Measurements from ENCODE around the gene PVALEF.
A peak's percentile ranks its signal among the peaks of the same experiment; 100 is the strongest.

PVALEF gene

DNA sequence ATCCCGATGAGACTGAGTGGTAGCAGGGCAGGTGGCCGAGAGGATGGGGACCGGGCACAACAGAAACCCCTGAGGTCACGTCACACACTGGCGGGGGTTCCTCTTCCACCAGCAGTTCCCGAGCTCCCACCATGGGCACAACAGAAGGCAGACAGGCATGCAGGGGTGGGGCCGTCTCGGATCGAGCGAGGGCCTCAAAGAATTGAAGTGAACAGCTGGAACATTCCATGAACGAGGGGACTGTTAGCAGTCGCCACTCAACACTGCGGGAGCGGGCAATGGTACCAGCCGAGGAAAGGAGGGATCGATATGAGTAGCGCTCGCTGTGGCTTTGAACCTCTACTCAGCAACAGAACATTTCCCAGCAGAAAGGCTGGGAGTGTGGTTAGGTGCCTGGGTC lies 52.2 kb downstream of the PVALEF start:
- no peak overlapping the region for H3K27ac ChIP-seq
- TF ChIP-seq, protein P1, sequence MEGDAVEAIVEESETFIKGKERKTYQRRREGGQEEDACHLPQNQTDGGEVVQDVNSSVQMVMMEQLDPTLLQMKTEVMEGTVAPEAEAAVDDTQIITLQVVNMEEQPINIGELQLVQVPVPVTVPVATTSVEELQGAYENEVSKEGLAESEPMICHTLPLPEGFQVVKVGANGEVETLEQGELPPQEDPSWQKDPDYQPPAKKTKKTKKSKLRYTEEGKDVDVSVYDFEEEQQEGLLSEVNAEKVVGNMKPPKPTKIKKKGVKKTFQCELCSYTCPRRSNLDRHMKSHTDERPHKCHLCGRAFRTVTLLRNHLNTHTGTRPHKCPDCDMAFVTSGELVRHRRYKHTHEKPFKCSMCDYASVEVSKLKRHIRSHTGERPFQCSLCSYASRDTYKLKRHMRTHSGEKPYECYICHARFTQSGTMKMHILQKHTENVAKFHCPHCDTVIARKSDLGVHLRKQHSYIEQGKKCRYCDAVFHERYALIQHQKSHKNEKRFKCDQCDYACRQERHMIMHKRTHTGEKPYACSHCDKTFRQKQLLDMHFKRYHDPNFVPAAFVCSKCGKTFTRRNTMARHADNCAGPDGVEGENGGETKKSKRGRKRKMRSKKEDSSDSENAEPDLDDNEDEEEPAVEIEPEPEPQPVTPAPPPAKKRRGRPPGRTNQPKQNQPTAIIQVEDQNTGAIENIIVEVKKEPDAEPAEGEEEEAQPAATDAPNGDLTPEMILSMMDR (IDR thresholded peaks at IDR 0.05), result no peak
- TF ChIP-seq ZFX (IDR thresholded peaks at IDR 0.05; ENCODE audit: borderline replicate concordance), result no peak

DNA sequence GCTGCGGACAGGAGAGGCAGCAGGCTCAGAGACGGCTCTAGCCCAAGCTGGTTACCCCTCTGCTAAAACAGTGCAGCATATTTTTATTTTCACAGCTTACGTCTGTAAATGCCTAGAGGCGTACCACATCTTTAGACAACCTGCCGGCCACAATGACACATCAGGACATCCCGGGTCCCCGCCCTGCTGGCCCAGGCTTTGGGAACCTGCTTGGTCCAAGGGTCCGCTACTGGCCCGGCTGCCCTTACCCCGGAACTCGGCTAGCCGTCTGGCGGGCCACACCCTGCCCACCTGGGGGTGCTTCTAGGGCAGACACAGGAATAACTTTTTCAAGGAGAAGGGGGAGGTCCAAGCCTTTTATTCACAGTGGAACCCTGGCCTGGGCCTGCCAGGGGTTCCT lies 53.2 kb downstream of the PVALEF start:
- no peak overlapping the region for H3K27ac ChIP-seq
- no peak for TF ChIP-seq ZFX (IDR thresholded peaks at IDR 0.05; ENCODE audit: borderline replicate concordance)
- TF ChIP-seq, protein P1 (IDR thresholded peaks at IDR 0.05), result no peak

GRCh38 chr17:81218991-81219390 lies 53.7 kb downstream of the PVALEF start:
- H3K27ac ChIP-seq, result no peak overlapping the region
- no peak for TF ChIP-seq ZFX (IDR thresholded peaks at IDR 0.05; ENCODE audit: borderline replicate concordance)
- TF ChIP-seq, protein P1 (IDR thresholded peaks at IDR 0.05), result no peak

DNA sequence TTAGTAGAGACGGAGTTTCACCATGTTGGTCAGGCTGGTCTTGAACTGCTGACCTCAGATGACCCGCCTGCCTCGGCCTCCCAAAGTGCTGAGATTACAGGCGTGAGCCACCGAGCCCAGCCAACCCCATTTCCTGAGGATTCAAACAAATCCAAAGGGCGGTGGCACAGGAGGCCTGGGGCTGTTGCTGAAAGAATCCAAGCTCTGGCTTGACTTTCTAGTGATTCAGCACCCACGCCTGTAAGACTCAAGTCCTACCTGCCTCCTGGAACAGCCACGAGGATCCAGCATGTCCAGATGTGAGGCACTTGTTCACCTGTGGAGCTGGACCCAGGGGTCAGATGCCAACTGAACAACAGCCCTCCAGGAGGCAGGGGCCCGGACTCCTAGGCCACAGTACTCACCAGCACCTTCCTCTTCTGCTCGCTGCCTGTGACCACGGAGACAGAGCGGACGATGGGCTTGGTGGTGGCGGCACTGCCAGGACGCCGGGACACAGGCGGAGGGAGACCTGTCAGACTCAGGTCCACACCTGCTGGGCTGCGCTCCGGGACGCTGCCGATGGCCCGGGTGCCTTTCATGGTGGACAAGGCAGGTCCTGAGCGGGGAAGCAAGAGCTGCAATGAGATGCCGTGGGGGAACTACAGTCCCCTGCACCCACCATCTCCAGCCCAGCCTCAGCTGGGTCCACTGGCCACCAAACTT lies 54.3 kb downstream of the PVALEF start:
- no peak for TF ChIP-seq ZFX (IDR thresholded peaks at IDR 0.05; ENCODE audit: borderline replicate concordance)
- TF ChIP-seq, protein P1 (IDR thresholded peaks at IDR 0.05), result no peak
- no peak overlapping the region for H3K27ac ChIP-seq

- TF ChIP-seq ZFX (IDR thresholded peaks at IDR 0.05; ENCODE audit: borderline replicate concordance), result no peak
- TF ChIP-seq, protein P1 (IDR thresholded peaks at IDR 0.05), result no peak
- H3K27ac ChIP-seq, result no peak overlapping the region
These were observed 56.1 kb downstream of the PVALEF start for GRCh38 chr17:81221371-81221841.

- peak overlapping the region; percentile 41 for H3K27ac ChIP-seq
- TF ChIP-seq, protein P1 (IDR thresholded peaks at IDR 0.05), result no peak
- no peak for TF ChIP-seq ZFX (IDR thresholded peaks at IDR 0.05; ENCODE audit: borderline replicate concordance)
These were observed 56.7 kb downstream of the PVALEF start for GRCh38 chr17:81221842-81222619.

DNA sequence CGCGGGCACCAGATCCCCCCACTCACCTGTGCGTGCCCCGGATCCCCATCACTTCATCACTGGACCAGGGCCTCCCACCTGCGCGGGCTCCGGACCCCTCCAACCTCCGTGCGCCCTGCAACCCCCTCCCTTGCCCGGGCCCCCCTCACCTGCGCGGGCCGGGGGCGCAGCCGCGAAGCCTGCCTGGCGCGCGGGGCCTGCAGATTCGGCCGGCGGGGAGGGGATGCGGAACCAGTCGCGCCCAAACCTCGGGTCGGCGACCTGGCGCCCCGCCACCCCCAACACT lies 57.3 kb downstream of the PVALEF start:
- no peak for TF ChIP-seq ZFX (IDR thresholded peaks at IDR 0.05; ENCODE audit: borderline replicate concordance)
- TF ChIP-seq, protein P1 (IDR thresholded peaks at IDR 0.05), result no peak
- H3K27ac ChIP-seq, result peak overlapping the region; percentile 41
